Kidney (tissue), 14 donors: ENCODE data around the gene CACTIN. TPM values are rescaled to one million over a fixed set of nuclear protein-coding genes. Genes with fewer than 3 reads are reported as not detected.
A peak's percentile ranks its signal among the peaks of the same experiment; 100 is the strongest.

Source experiments
- DNase-seq, 5 donors: peaks; one replicate each; pipeline ENCODE4 v3.0.0-alpha.2; 2013 to 2020
- FAIRE-seq: peaks from 2 replicates; lab custom pipeline; 2012; peaks lifted over from hg19 to GRCh38; lab: Jason Lieb, UNC
- H3K27ac ChIP-seq, 2 donors: one replicate each; pipeline ENCODE4 v1.7.0; 2013; ENCODE audit warnings: low read depth in 2 of 2, low read length in 2 of 2, inconsistent platforms in 1 of 2
- H3K27me3 ChIP-seq: one replicate; pipeline ENCODE4 v1.7.1; 2013; ENCODE audit warnings: low read length, inconsistent platforms; ENCODE audit not compliant: control insufficient read depth, insufficient read depth
- H3K36me3 ChIP-seq, 3 donors: one replicate each; pipeline versions ENCODE4 v1.7.0 to v1.7.1; 2013; ENCODE audit warnings: low read length in 3 of 3, control low read depth in 1 of 3, inconsistent platforms in 1 of 3; ENCODE audit not compliant: insufficient read depth in 3 of 3, control insufficient read depth in 2 of 3
- H3K4me1 ChIP-seq, 3 donors: one replicate each; pipeline versions ENCODE4 v1.7.0 to v1.7.1; 2013; ENCODE audit warnings: low read length in 3 of 3, inconsistent platforms in 1 of 3, low read depth in 1 of 3; ENCODE audit not compliant: control insufficient read depth in 2 of 3, insufficient read depth in 2 of 3
- H3K4me3 ChIP-seq, 3 donors: one replicate each; pipeline versions ENCODE4 v1.7.0 to v1.8.1; 2013; ENCODE audit warnings: low read length in 3 of 3, control low read depth in 1 of 3, inconsistent platforms in 1 of 3
- H3K9ac ChIP-seq, 3 donors: one replicate each; pipeline versions ENCODE4 v1.7.0 to v1.7.1; 2013; ENCODE audit warnings: low read length in 3 of 3, control low read depth in 1 of 3, inconsistent platforms in 1 of 3
- H3K9me3 ChIP-seq, 3 donors: one replicate each; pipeline versions ENCODE4 v1.7.0 to v1.7.1; 2013; ENCODE audit warnings: low read length in 3 of 3, control low read depth in 1 of 3, inconsistent platforms in 1 of 3; ENCODE audit not compliant: control insufficient read depth in 2 of 3, insufficient read depth in 1 of 3
- intact Hi-C: fragments of 100-400 bp; cut with DNase I; formaldehyde crosslinking; loops from one replicate; pipeline ENCODE4 v1.11.1; 2022
- polyA plus RNA-seq: library from polyadenylated mRNA; stranded (reverse); fragments of 350-450 nt; fragmentation: Illumina TruSeq; extraction: RNeasy Lipid Tissue Mini Kit (QIAGEN cat#74804); gene quantifications from one replicate; pipeline ENCODE4 v1.2.3, GENCODE V29; 2014; ENCODE audit warnings: low read depth, low replicate concordance; ENCODE audit not compliant: insufficient read depth
- total RNA-seq: library from RNA; stranded (reverse); fragmentation: NEBNext Ultra II Directional; extraction: Animal tissue kit (Norgen Biotek cat#: 25700); gene quantifications from one replicate; pipeline ENCODE4 v1.2.1, GENCODE V29; 2021
- TF ChIP-seq, protein P1 (sequence below): IDR thresholded peaks from 3 replicates; pipeline ENCODE4 v1.5.1; 2012; ENCODE audit warnings: mild to moderate bottlenecking, moderate library complexity, borderline replicate concordance; ENCODE audit not compliant: insufficient read depth; ENCODE audit errors: extremely low read depth
- donor health status: control.
- donor health status: control.
- donor health status: control.
- donor health status: control.
- donor health status: control.
- donor health status: DM: yes; HTN: yes; CAD: no.
- donor health status: Normal renal cell carcinoma (clear cell type).

The CACTIN gene
- total and polyA plus RNA-seq, 2 donors from 2014 or later, result 11.6 to 23.9 TPM

DNA sequence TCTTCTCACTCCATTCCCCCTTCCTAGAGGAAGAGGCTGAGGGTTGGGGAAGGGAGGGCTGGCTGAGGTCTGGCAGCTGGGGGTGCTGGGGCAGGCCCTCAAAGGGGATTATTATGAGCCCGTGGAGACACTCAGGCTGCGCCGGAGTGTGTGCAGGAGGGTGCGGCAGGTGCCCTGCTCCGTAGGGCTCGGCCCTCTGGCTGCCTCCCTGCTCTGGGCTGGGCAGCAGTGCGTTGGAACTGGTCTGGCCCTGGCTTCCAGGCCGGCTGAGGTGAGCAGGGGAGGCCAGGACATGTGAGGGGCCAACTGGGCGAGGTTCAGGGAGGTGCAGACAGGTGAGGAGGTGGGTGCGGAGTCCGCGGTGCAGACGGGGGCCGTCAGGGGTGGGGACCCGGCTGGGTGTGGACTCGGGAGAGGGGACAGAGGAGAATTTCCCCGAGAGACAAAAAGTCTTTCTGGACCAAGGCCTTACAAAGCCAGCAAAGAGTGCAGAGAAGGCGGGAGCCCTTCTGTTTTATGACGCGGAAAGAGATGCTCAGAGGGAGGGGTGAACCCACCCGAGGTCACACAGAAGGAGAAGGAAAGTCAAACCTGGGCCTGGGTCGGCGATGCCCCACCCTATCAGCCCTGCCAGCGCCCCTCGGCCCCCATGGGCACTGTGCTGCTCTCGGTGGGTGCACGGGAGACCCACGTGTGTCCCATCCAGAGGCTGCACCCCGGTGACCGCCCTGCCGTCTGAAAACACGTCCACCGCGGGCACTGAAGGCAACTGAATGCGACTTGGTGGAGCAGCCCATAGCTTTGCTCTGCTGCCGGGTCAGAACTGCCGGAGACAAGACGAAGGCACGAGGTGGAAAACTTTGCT lies 42.7 kb upstream of the CACTIN start:
- H3K36me3 ChIP-seq, result no peaks in the 10 kb centered on the region
- TF ChIP-seq, protein P1, sequence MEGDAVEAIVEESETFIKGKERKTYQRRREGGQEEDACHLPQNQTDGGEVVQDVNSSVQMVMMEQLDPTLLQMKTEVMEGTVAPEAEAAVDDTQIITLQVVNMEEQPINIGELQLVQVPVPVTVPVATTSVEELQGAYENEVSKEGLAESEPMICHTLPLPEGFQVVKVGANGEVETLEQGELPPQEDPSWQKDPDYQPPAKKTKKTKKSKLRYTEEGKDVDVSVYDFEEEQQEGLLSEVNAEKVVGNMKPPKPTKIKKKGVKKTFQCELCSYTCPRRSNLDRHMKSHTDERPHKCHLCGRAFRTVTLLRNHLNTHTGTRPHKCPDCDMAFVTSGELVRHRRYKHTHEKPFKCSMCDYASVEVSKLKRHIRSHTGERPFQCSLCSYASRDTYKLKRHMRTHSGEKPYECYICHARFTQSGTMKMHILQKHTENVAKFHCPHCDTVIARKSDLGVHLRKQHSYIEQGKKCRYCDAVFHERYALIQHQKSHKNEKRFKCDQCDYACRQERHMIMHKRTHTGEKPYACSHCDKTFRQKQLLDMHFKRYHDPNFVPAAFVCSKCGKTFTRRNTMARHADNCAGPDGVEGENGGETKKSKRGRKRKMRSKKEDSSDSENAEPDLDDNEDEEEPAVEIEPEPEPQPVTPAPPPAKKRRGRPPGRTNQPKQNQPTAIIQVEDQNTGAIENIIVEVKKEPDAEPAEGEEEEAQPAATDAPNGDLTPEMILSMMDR, result no peak
- no peak overlapping the region for H3K4me3 ChIP-seq
- H3K9ac ChIP-seq, result peak overlapping the region in 1 of 3 donors; percentile 26
- DNase-seq (peak in 4 of 5 donors; percentile 54 to 67 (median 54)), FAIRE-seq (no peak)
- H3K27me3 ChIP-seq, result no peaks in the 10 kb centered on the region
- H3K4me1 ChIP-seq, result peaks cover 0 to 18% (median 0%) of the 10 kb centered on the region in 3 donors
- H3K27ac ChIP-seq, result peak overlapping the region in 1 of 2 donors; percentile 95
- intact Hi-C loops, result loop anchor here (5.0 kb wide), 1 partner anchor 48 kb away; no protein-coding TSS in a partner anchor
- no peaks in the 10 kb centered on the region for H3K9me3 ChIP-seq

DNA sequence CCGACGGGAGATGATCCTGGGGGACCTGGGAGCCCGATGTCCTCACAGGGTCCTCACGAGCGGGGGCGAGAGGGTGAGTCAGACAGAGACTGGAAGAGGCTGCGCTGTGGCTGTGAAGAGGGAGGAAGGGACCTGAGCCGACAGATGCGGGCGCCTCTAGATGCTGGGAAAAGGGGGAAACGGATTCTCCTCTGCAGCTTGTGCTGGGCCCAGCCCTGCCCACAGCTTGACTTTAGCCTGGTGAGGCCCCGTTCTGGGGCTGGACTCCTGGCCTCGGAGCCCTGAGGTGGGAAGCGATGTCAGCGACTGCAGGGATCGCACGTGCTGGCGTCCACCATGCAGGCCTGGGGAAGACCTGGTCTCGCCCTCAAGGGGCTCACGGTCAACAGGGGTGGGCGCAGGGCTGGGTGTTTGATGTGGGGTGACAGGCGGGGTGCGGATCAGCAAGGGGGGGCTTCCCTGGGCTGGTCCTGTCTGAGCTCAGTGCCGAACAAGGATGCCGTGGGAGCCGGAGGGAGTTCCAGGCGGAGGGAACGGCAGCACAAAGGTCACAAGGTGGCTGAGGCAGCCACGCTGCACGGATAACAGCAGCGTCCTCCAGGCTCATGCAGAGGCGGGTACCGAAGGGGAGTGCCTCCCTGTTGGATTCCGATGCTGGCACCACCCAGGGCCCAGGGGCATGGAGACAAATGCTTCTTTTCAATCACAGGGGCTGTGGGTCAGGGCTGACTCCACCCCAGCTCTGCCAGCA lies 41.9 kb upstream of the CACTIN start:
- intact Hi-C loops, result loop anchor here (5.0 kb wide), 1 partner anchor 49 kb away; no protein-coding TSS in a partner anchor
- H3K9me3 ChIP-seq, result no peaks in the 10 kb centered on the region
- TF ChIP-seq, protein P1, result no peak
- peaks cover 0 to 18% (median 0%) of the 10 kb centered on the region in 3 donors for H3K4me1 ChIP-seq
- H3K4me3 ChIP-seq, result no peak overlapping the region
- H3K27me3 ChIP-seq, result no peaks in the 10 kb centered on the region
- no peak overlapping the region for H3K27ac ChIP-seq
- DNase-seq, result peak in 4 of 5 donors; percentile 30 to 68 (median 52)
- H3K9ac ChIP-seq, result no peak overlapping the region
- H3K36me3 ChIP-seq, result peaks cover 2 to 6% (median 5%) of the 10 kb centered on the region in 3 donors
- no peak for FAIRE-seq

DNA sequence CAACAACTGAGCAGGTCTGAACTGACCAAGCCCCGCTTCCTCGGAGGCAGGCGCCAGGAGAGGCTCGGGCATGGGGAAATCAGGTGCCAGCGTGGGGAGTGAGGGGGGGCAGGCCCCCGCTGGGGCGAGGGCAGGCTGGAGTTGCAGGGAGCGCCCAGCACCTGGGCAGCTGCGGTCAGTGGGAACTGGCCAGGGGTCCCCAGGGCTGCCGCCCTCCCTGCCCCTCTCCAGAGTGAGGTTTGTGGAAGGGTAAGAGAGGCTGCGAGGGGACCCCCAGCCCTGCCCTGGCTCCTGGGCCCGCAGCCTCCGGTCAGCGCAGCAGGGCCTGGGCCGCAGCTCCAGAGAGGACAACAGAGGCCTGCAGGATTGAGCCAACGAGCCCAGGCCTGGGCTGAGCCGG lies 41.2 kb upstream of the CACTIN start:
- FAIRE-seq (no peak), DNase-seq (no peak)
- peaks cover 2 to 7% (median 5%) of the 10 kb centered on the region in 3 donors for H3K36me3 ChIP-seq
- TF ChIP-seq, protein P1, result no peak
- no peak overlapping the region for H3K9ac ChIP-seq
- H3K27ac ChIP-seq, result no peak overlapping the region
- H3K4me3 ChIP-seq, result no peak overlapping the region
- H3K4me1 ChIP-seq, result peaks cover 0 to 18% (median 0%) of the 10 kb centered on the region in 3 donors
- H3K27me3 ChIP-seq, result no peaks in the 10 kb centered on the region
- H3K9me3 ChIP-seq, result no peaks in the 10 kb centered on the region
- intact Hi-C loops, result loop anchor here (5.0 kb wide), 1 partner anchor 50 kb away; no protein-coding TSS in a partner anchor
